ENCODE measurements around the gene ZNF646.
A peak's percentile ranks its signal among the peaks of the same experiment; 100 is the strongest.

The ZNF646 gene

GRCh38 chr16:31110106-31111034, 36.1 kb downstream of the ZNF646 start:
- DNase-seq, result no peak

GRCh38 chr16:31111881-31112466, 37.8 kb downstream of the ZNF646 start:
- DNase-seq, result no peak

GRCh38 chr16:31112711-31113110, 38.5 kb downstream of the ZNF646 start:
- DNase-seq, result no peak

GRCh38 chr16:31113121-31114120, 39.2 kb downstream of the ZNF646 start:
- DNase-seq, result peak; percentile 34 to 39

GRCh38 chr16:31114468-31114867, 40.2 kb downstream of the ZNF646 start:
- no peak for DNase-seq

GRCh38 chr16:31117384-31118222, 43.4 kb downstream of the ZNF646 start, which contains the start of gene KAT8:
Gene KAT8, plus strand, starts transcription at chr16:31117664. Its CDS starts 18 bp downstream, at chr16:31117682.
- DNase-seq, result peak; percentile 86 to 90

- DNase-seq, result no peak
These were observed 44.3 kb downstream of the ZNF646 start for GRCh38 chr16:31118223-31119155.

- DNase-seq, result no peak
These were observed 45.9 kb downstream of the ZNF646 start for GRCh38 chr16:31120129-31120528.

GRCh38 chr16:31125844-31126243, 51.6 kb downstream of the ZNF646 start:
- DNase-seq, result no peak

GRCh38 chr16:31127182-31127581, 53.0 kb downstream of the ZNF646 start:
- no peak for DNase-seq

GRCh38 chr16:31128711-31129567, 54.7 kb downstream of the ZNF646 start:
- peak; percentile 58 to 67 for DNase-seq

GRCh38 chr16:31129568-31130335, 55.5 kb downstream of the ZNF646 start:
- no peak for DNase-seq

- peak in 1 of 2 experiments; percentile 21 for DNase-seq
These were observed 56.2 kb downstream of the ZNF646 start for GRCh38 chr16:31130336-31130891.

GRCh38 chr16:31130899-31131298, 56.7 kb downstream of the ZNF646 start:
- no peak for DNase-seq

GRCh38 chr16:31131416-31131815, 57.2 kb downstream of the ZNF646 start:
- DNase-seq, result no peak

- no peak for DNase-seq
These were observed 57.6 kb downstream of the ZNF646 start for GRCh38 chr16:31131841-31132271.

GRCh38 chr16:31132303-31132979, 58.2 kb downstream of the ZNF646 start:
- no peak for DNase-seq

GRCh38 chr16:31133046-31133501, 58.9 kb downstream of the ZNF646 start:
- no peak for DNase-seq
